Parathyroid adenoma (tissue), 2 donors: ENCODE data around the gene IDI1.

Experiments used
- H2AFZ ChIP-seq: fragments of 300-600 bp; sonication (generic); one replicate; pipeline ENCODE4 v1.7.0; 2017; ENCODE audit warnings: antibody characterized with exemption, mild to moderate bottlenecking
- H3K27ac ChIP-seq: fragments of 300-600 bp; sonication (generic); one replicate; pipeline ENCODE4 v1.7.0; 2017
- H3K27me3 ChIP-seq: fragments of 300-600 bp; sonication (generic); one replicate; pipeline ENCODE4 v1.7.0; 2017; ENCODE audit warnings: low read length; ENCODE audit not compliant: control insufficient read depth, insufficient read depth
- H3K36me3 ChIP-seq: fragments of 300-600 bp; sonication (generic); one replicate; pipeline ENCODE4 v1.7.0; 2017; ENCODE audit warnings: low read length; ENCODE audit not compliant: control insufficient read depth, insufficient read depth
- H3K4me1 ChIP-seq: fragments of 300-600 bp; sonication (generic); one replicate; pipeline ENCODE4 v1.7.0; 2017; ENCODE audit warnings: control low read depth
- H3K4me2 ChIP-seq: fragments of 300-600 bp; sonication (generic); one replicate; pipeline ENCODE4 v1.7.0; 2017; ENCODE audit warnings: low read length
- H3K4me3 ChIP-seq: fragments of 300-600 bp; sonication (generic); one replicate; pipeline ENCODE4 v1.7.0; 2017; ENCODE audit warnings: low read depth, low read length
- H3K79me2 ChIP-seq: fragments of 300-600 bp; sonication (generic); one replicate; pipeline ENCODE4 v1.7.0; 2017; ENCODE audit warnings: control low read depth
- H3K9ac ChIP-seq: fragments of 300-600 bp; sonication (generic); one replicate; pipeline ENCODE4 v1.7.0; 2017; ENCODE audit warnings: mild to moderate bottlenecking
- H3K9me3 ChIP-seq: fragments of 300-600 bp; sonication (generic); one replicate; pipeline ENCODE4 v1.7.0; 2017; ENCODE audit warnings: low read length; ENCODE audit not compliant: control insufficient read depth
- TF ChIP-seq, protein P1 (sequence below): fragments of 300-600 bp; sonication (generic); IDR thresholded peaks from one replicate; pipeline ENCODE4 v1.7.0; 2017; ENCODE audit warnings: antibody characterized with exemption, mild to moderate bottlenecking
- donor health status: primary hyperparathyroidism.

The IDI1 gene

GRCh38 chr10:1086787-1087186, 37.9 kb upstream of the IDI1 start:
- H3K79me2 ChIP-seq, result peaks cover 28% of the 10 kb centered on the region
- H3K36me3 ChIP-seq, result no peaks in the 10 kb centered on the region
- no peak overlapping the region for H3K4me2 ChIP-seq
- H3K27me3 ChIP-seq, result no peaks in the 10 kb centered on the region
- H3K27ac ChIP-seq, result no peak overlapping the region
- H2AFZ ChIP-seq, result no peak overlapping the region
- no peaks in the 10 kb centered on the region for H3K4me1 ChIP-seq
- H3K4me3 ChIP-seq, result no peak overlapping the region
- no peaks in the 10 kb centered on the region for H3K9me3 ChIP-seq
- no peak overlapping the region for H3K9ac ChIP-seq
- TF ChIP-seq, protein P1, sequence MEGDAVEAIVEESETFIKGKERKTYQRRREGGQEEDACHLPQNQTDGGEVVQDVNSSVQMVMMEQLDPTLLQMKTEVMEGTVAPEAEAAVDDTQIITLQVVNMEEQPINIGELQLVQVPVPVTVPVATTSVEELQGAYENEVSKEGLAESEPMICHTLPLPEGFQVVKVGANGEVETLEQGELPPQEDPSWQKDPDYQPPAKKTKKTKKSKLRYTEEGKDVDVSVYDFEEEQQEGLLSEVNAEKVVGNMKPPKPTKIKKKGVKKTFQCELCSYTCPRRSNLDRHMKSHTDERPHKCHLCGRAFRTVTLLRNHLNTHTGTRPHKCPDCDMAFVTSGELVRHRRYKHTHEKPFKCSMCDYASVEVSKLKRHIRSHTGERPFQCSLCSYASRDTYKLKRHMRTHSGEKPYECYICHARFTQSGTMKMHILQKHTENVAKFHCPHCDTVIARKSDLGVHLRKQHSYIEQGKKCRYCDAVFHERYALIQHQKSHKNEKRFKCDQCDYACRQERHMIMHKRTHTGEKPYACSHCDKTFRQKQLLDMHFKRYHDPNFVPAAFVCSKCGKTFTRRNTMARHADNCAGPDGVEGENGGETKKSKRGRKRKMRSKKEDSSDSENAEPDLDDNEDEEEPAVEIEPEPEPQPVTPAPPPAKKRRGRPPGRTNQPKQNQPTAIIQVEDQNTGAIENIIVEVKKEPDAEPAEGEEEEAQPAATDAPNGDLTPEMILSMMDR, result no peak

- Histone ChIP-seq H3K4me2 (no peak overlapping the region), H3K4me3 (no peak overlapping the region), H3K36me3 (no peaks in the 10 kb centered on the region), H3K9ac (no peak overlapping the region), H2AFZ (no peak overlapping the region), H3K27me3 (no peaks in the 10 kb centered on the region), H3K27ac (no peak overlapping the region), H3K4me1 (no peaks in the 10 kb centered on the region), H3K9me3 (no peaks in the 10 kb centered on the region), H3K79me2 (peaks cover 14% of the 10 kb centered on the region)
- TF ChIP-seq, protein P1, result no peak
These were observed 36.3 kb upstream of the IDI1 start for GRCh38 chr10:1085258-1085657.

GRCh38 chr10:1084011-1084950, 35.4 kb upstream of the IDI1 start:
- Histone ChIP-seq H3K9ac (no peak overlapping the region), H3K79me2 (peaks cover 13% of the 10 kb centered on the region), H3K27me3 (no peaks in the 10 kb centered on the region), H3K27ac (no peak overlapping the region), H3K4me2 (no peak overlapping the region), H3K9me3 (no peaks in the 10 kb centered on the region), H3K4me1 (no peaks in the 10 kb centered on the region), H3K4me3 (no peak overlapping the region), H2AFZ (no peak overlapping the region), H3K36me3 (no peaks in the 10 kb centered on the region)
- TF ChIP-seq, protein P1, result no peak

GRCh38 chr10:1083581-1083980, 34.7 kb upstream of the IDI1 start:
- H3K36me3 ChIP-seq, result no peaks in the 10 kb centered on the region
- H3K9ac ChIP-seq, result no peak overlapping the region
- TF ChIP-seq, protein P1, result no peak
- no peaks in the 10 kb centered on the region for H3K27me3 ChIP-seq
- no peak overlapping the region for H3K4me2 ChIP-seq
- H3K27ac ChIP-seq, result no peak overlapping the region
- H3K9me3 ChIP-seq, result no peaks in the 10 kb centered on the region
- no peaks in the 10 kb centered on the region for H3K4me1 ChIP-seq
- H2AFZ ChIP-seq, result no peak overlapping the region
- H3K4me3 ChIP-seq, result no peak overlapping the region
- peaks cover 13% of the 10 kb centered on the region for H3K79me2 ChIP-seq

- Histone ChIP-seq H3K79me2 (peaks cover 8% of the 10 kb centered on the region), H3K4me3 (no peak overlapping the region), H3K9ac (no peak overlapping the region), H3K4me2 (no peak overlapping the region), H3K4me1 (no peaks in the 10 kb centered on the region), H3K27me3 (no peaks in the 10 kb centered on the region), H2AFZ (no peak overlapping the region), H3K27ac (no peak overlapping the region), H3K9me3 (no peaks in the 10 kb centered on the region), H3K36me3 (no peaks in the 10 kb centered on the region)
- TF ChIP-seq, protein P1, result no peak
These were observed 29.7 kb upstream of the IDI1 start for GRCh38 chr10:1078668-1079067.
